Measurements from ENCODE around the gene KIF6. TPM values are rescaled to one million over a fixed set of nuclear protein-coding genes. Genes with fewer than 3 reads are reported as not detected.

KIF6 gene
- total RNA-seq, 1 donor from 2014 or later: 2.0 TPM

- DNase-seq (ENCODE audit: low read depth) (no peak), FAIRE-seq (no peak)
- Mint-ChIP-seq H3K4me1 (ENCODE audit: low read depth, unreplicated experiment) (peaks cover 1% of the 10 kb centered on the region), H3K36me3 (ENCODE audit: low read depth, unreplicated experiment) (no peaks in the 10 kb centered on the region), H3K4me3 (ENCODE audit: unreplicated experiment) (no peak overlapping the region), H3K9me3 (ENCODE audit: unreplicated experiment) (peaks cover 4% of the 10 kb centered on the region), H3K27me3 (ENCODE audit: low read depth, unreplicated experiment) (peaks cover 70% of the 10 kb centered on the region), H3K27ac (ENCODE audit: unreplicated experiment) (no peak overlapping the region)
- Histone ChIP-seq H3K27me3 (ENCODE audit: insufficient read depth, low read length) (no peaks in the 10 kb centered on the region), H3K9me3 (ENCODE audit: insufficient read depth, low read depth, low read length) (no peaks in the 10 kb centered on the region), H3K4me2 (ENCODE audit: low read length) (no peak overlapping the region), H2AFZ (ENCODE audit: low read depth, low read length) (no peak overlapping the region), H3K4me1 (ENCODE audit: insufficient read depth, low read length) (no peaks in the 10 kb centered on the region), H3K79me2 (ENCODE audit: insufficient read depth, low read length) (no peaks in the 10 kb centered on the region), H3K36me3 (ENCODE audit: insufficient read depth, low read length) (no peaks in the 10 kb centered on the region), H3K4me3 (ENCODE audit: insufficient read depth, low read depth, low read length) (no peak overlapping the region), H3K27ac (ENCODE audit: low read depth, low read length) (no peak overlapping the region), H4K20me1 (ENCODE audit: insufficient read depth, low read length) (no peaks in the 10 kb centered on the region), H3K9ac (ENCODE audit: low read length) (no peak overlapping the region)
- TF ChIP-seq EZH2 (IDR thresholded peaks at IDR 0.05; ENCODE audit: insufficient read depth, low read length): no peak
- TF ChIP-seq, protein P1, sequence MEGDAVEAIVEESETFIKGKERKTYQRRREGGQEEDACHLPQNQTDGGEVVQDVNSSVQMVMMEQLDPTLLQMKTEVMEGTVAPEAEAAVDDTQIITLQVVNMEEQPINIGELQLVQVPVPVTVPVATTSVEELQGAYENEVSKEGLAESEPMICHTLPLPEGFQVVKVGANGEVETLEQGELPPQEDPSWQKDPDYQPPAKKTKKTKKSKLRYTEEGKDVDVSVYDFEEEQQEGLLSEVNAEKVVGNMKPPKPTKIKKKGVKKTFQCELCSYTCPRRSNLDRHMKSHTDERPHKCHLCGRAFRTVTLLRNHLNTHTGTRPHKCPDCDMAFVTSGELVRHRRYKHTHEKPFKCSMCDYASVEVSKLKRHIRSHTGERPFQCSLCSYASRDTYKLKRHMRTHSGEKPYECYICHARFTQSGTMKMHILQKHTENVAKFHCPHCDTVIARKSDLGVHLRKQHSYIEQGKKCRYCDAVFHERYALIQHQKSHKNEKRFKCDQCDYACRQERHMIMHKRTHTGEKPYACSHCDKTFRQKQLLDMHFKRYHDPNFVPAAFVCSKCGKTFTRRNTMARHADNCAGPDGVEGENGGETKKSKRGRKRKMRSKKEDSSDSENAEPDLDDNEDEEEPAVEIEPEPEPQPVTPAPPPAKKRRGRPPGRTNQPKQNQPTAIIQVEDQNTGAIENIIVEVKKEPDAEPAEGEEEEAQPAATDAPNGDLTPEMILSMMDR (IDR thresholded peaks at IDR 0.05; ENCODE audit: insufficient read depth, low read depth, low read length): no peak
Measured at GRCh38 chr6:39302011-39302410, 423.2 kb downstream of the KIF6 start.

DNA sequence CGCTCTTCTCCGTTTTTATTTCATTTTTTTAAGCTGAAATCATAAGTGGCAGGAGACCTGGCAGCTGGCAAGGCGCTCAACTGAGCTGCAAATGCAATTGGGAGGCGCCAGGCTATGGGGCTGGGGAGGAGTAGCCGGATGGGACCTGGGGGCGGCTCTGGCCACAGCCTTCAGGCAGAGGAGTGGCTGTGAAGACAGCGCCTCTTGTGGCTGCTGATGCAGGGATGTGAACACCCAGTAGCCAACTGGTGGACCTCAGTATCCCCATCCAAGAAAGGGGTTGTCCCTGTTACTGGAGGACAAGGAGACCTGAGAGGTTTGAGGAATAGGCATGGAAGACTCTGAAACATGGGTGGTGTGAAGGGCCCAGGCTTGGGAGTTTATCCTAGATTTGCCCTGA lies 423.6 kb downstream of the KIF6 start:
- DNase-seq (ENCODE audit: low read depth) (no peak), FAIRE-seq (no peak)
- no peaks in the 10 kb centered on the region for H3K79me2 ChIP-seq (ENCODE audit: insufficient read depth, low read length)
- Mint-ChIP-seq H3K4me1 (ENCODE audit: low read depth, unreplicated experiment) (peaks cover 1% of the 10 kb centered on the region), H3K4me3 (ENCODE audit: unreplicated experiment) (no peak overlapping the region), H3K9me3 (ENCODE audit: unreplicated experiment) (peaks cover 4% of the 10 kb centered on the region), H3K27ac (ENCODE audit: unreplicated experiment) (no peak overlapping the region), H3K27me3 (ENCODE audit: low read depth, unreplicated experiment) (peaks cover 68% of the 10 kb centered on the region), H3K36me3 (ENCODE audit: low read depth, unreplicated experiment) (no peaks in the 10 kb centered on the region)
- no peak overlapping the region for H3K9ac ChIP-seq (ENCODE audit: low read length)
- no peaks in the 10 kb centered on the region for H3K9me3 ChIP-seq (ENCODE audit: insufficient read depth, low read depth, low read length)
- no peak overlapping the region for H3K4me3 ChIP-seq (ENCODE audit: insufficient read depth, low read depth, low read length)
- no peak overlapping the region for H2AFZ ChIP-seq (ENCODE audit: low read depth, low read length)
- H3K36me3 ChIP-seq (ENCODE audit: insufficient read depth, low read length): no peaks in the 10 kb centered on the region
- no peaks in the 10 kb centered on the region for H3K4me1 ChIP-seq (ENCODE audit: insufficient read depth, low read length)
- TF ChIP-seq, protein P1 (IDR thresholded peaks at IDR 0.05; ENCODE audit: insufficient read depth, low read depth, low read length): peak; percentile 4
- TF ChIP-seq EZH2 (IDR thresholded peaks at IDR 0.05; ENCODE audit: insufficient read depth, low read length): no peak
- H4K20me1 ChIP-seq (ENCODE audit: insufficient read depth, low read length): no peaks in the 10 kb centered on the region
- H3K4me2 ChIP-seq (ENCODE audit: low read length): no peak overlapping the region
- no peaks in the 10 kb centered on the region for H3K27me3 ChIP-seq (ENCODE audit: insufficient read depth, low read length)
- H3K27ac ChIP-seq (ENCODE audit: low read depth, low read length): no peak overlapping the region

DNA sequence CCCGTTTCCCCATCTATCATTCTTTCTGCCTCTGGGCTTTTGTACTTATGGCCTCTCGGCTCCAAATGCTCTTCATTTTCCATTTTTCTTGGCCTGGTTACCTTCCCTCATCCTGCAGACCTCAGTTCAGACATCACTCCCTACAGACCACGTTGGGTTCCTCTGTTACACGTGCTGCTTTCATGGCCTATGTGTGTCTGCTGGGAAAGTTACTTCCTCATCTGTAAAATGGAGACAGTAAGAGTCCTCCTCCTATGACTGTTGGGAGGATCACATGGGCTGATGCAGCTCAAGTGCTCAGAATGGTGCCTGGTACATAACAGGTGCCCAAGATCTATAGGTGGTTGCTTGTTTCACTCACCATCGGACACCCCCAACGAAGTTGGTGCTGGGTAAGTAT lies 424.5 kb downstream of the KIF6 start:
- Histone ChIP-seq H2AFZ (ENCODE audit: low read depth, low read length) (no peak overlapping the region), H3K9ac (ENCODE audit: low read length) (no peak overlapping the region), H4K20me1 (ENCODE audit: insufficient read depth, low read length) (no peaks in the 10 kb centered on the region), H3K27me3 (ENCODE audit: insufficient read depth, low read length) (no peaks in the 10 kb centered on the region), H3K36me3 (ENCODE audit: insufficient read depth, low read length) (no peaks in the 10 kb centered on the region), H3K4me3 (ENCODE audit: insufficient read depth, low read depth, low read length) (no peak overlapping the region), H3K27ac (ENCODE audit: low read depth, low read length) (no peak overlapping the region), H3K4me2 (ENCODE audit: low read length) (no peak overlapping the region), H3K79me2 (ENCODE audit: insufficient read depth, low read length) (no peaks in the 10 kb centered on the region), H3K9me3 (ENCODE audit: insufficient read depth, low read depth, low read length) (no peaks in the 10 kb centered on the region), H3K4me1 (ENCODE audit: insufficient read depth, low read length) (no peaks in the 10 kb centered on the region)
- FAIRE-seq: no peak
- H3K4me3 Mint-ChIP-seq (ENCODE audit: unreplicated experiment): no peak overlapping the region
- no peaks in the 10 kb centered on the region for H3K36me3 Mint-ChIP-seq (ENCODE audit: low read depth, unreplicated experiment)
- no peak for DNase-seq (ENCODE audit: low read depth)
- H3K9me3 Mint-ChIP-seq (ENCODE audit: unreplicated experiment): peaks cover 4% of the 10 kb centered on the region
- TF ChIP-seq EZH2 (IDR thresholded peaks at IDR 0.05; ENCODE audit: insufficient read depth, low read length): no peak
- TF ChIP-seq, protein P1 (IDR thresholded peaks at IDR 0.05; ENCODE audit: insufficient read depth, low read depth, low read length): no peak
- peaks cover 63% of the 10 kb centered on the region for H3K27me3 Mint-ChIP-seq (ENCODE audit: low read depth, unreplicated experiment)
- H3K27ac Mint-ChIP-seq (ENCODE audit: unreplicated experiment): no peak overlapping the region
- H3K4me1 Mint-ChIP-seq (ENCODE audit: low read depth, unreplicated experiment): peaks cover under 1% of the 10 kb centered on the region
